Activated T-helper 17 cell treated with anti-CD3 and anti-CD28 coated beads, Interleukin-2, amount 50 U/mL, for 72 hours (primary cell): ENCODE data around the gene ASTN2. TPM values are rescaled to one million over a fixed set of nuclear protein-coding genes. Genes with fewer than 3 reads are reported as not detected.
"Not testable (repeated sequence)": the region's sequence is repeated elsewhere in the genome, so short reads cannot be mapped to it uniquely, and the experiment has no call there.

ENCODE experiments used
- ATAC-seq: fragments of 150-1000 bp; cut with Tn5 transposase; replicated peaks from 2 replicates; pipeline ENCODE4 v1.10.0; 2021; ENCODE audit warnings: mild to moderate bottlenecking, moderate library complexity
- H3K27ac Mint-ChIP-seq: one replicate; pipeline ENCODE4 v1.8.0; 2022; ENCODE audit warnings: mixed read lengths
- H3K27me3 Mint-ChIP-seq: one replicate; pipeline ENCODE4 v1.8.0; 2022; ENCODE audit warnings: mixed read lengths
- H3K36me3 Mint-ChIP-seq: one replicate; pipeline ENCODE4 v1.8.0; 2022; ENCODE audit warnings: low read depth, mild to moderate bottlenecking, mixed read lengths
- H3K4me1 Mint-ChIP-seq: one replicate; pipeline ENCODE4 v1.8.0; 2022; ENCODE audit warnings: mixed read lengths
- H3K4me3 Mint-ChIP-seq: one replicate; pipeline ENCODE4 v1.8.0; 2022; ENCODE audit warnings: mild to moderate bottlenecking, mixed read lengths
- H3K9me3 Mint-ChIP-seq: one replicate; pipeline ENCODE4 v1.8.0; 2022; ENCODE audit warnings: mixed read lengths
- total RNA-seq, 2 donors: library from RNA; stranded (reverse); gene quantifications; one replicate each; pipeline ENCODE4 v1.2.3, GENCODE V29; 2022

ASTN2 gene
- total RNA-seq, 2 donors from 2014 or later: 3.3 to 5.4 TPM

DNA sequence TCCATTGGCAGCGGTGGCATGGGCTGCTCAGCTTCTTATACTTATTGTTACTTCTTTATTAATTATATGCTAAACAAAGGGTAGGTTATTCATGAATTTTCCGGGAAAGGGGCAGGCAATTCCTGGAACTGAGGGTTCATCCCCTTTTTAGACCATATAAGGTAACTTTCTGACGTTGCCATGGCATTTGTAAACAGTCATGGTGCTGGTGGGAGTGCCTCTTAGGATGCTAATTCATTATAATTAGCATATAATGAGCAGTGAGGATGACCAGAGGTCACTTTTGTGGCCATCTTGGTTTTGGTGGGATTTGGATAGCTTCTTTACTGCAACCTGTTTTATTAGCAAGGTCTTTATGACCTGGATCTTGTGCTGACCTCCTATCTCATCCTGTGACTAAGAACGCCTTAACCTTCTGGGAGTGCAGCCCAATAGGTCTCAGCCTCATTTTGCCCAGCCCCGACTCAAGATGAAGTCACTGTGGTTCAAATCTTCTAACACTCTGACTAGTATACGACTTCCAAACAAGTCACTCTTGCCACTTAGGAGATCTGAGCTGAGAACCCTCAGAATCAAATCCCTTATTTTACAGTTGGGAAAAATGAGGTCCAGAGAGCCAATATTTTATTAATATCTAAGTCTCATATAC lies 490.3 kb downstream of the ASTN2 start:
- Mint-ChIP-seq H3K4me3 (no peak overlapping the region), H3K36me3 (no peaks in the 10 kb centered on the region), H3K27ac (no peak overlapping the region), H3K9me3 (no peaks in the 10 kb centered on the region), H3K27me3 (no peaks in the 10 kb centered on the region), H3K4me1 (no peaks in the 10 kb centered on the region)
- ATAC-seq: no peak

DNA sequence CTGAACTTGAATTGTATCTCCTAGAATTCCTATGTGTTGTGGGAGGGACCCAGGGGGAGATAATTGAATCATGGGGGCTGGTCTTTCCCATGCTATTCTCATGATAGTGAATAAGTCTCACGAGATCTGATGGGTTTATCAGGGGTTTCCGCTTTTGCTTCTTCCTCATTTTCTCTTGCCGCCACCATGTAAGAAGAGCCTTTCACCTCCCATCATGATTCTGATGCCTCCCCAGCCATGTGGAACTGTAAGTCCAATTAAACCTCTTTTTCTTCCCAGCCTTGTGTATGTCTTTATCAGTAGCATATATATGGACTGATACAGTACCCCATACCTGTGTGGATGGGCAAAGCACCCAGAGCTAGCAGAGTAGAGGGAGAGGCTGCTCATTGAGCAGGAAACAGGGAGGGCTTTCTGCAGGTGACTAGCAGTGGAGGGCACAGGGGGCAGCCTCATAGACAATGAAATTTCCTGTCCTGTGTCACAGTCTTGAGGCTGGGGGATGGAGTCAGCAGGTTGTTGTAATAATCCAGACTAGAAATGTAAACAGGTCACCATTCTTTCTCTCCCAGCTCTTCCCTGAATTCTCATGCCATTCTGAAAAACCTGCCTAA lies 496.9 kb downstream of the ASTN2 start:
- not testable (repeated sequence) for H3K9me3 Mint-ChIP-seq, H3K36me3 Mint-ChIP-seq, H3K4me3 Mint-ChIP-seq, ATAC-seq, H3K27me3 Mint-ChIP-seq, H3K27ac Mint-ChIP-seq, H3K4me1 Mint-ChIP-seq

DNA sequence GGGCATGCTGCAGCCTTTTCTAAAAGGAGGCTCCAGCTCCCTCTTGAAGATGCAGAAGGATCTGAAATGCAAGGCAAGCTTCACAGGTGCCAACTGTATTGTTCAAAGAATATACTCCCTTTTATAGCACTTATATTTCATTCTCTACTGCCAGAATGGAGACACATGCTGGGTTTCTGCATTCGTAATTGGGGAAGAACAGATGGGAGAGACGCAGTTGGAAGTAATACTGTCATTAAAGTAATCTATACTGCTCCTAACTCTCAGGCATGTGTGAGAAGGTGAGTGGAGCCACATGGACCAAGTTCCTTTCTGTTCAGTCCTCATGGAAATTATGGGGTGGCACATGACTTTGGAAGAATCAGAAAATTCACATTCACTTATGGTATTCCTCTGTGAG lies 501.3 kb downstream of the ASTN2 start:
- H3K27me3 Mint-ChIP-seq: peaks cover 5% of the 10 kb centered on the region
- no peak for ATAC-seq
- no peaks in the 10 kb centered on the region for H3K4me1 Mint-ChIP-seq
- H3K27ac Mint-ChIP-seq: no peak overlapping the region
- no peaks in the 10 kb centered on the region for H3K36me3 Mint-ChIP-seq
- peaks cover 2% of the 10 kb centered on the region for H3K9me3 Mint-ChIP-seq
- H3K4me3 Mint-ChIP-seq: no peak overlapping the region

DNA sequence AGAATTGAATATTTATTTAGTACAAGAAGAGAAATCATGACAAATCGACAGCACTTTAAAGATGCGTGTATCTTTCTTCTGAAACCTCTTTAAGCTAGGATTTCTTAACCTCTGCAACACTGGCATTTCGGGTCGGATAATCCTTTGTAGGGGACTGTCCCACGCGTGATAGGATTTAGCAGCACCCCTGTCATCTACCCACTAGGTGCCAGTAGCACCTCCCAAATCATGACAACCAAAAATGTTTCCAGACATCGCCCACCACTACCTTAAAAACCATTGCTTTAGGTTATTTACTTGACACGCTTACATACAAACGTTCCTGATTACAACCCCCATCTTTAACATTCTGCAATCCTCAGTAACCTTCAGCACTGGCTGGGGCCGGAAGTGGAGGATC lies 504.7 kb downstream of the ASTN2 start:
- no peaks in the 10 kb centered on the region for H3K27me3 Mint-ChIP-seq
- H3K27ac Mint-ChIP-seq: no peak overlapping the region
- no peak overlapping the region for H3K4me3 Mint-ChIP-seq
- H3K9me3 Mint-ChIP-seq: no peaks in the 10 kb centered on the region
- H3K36me3 Mint-ChIP-seq: no peaks in the 10 kb centered on the region
- no peak for ATAC-seq
- no peaks in the 10 kb centered on the region for H3K4me1 Mint-ChIP-seq

DNA sequence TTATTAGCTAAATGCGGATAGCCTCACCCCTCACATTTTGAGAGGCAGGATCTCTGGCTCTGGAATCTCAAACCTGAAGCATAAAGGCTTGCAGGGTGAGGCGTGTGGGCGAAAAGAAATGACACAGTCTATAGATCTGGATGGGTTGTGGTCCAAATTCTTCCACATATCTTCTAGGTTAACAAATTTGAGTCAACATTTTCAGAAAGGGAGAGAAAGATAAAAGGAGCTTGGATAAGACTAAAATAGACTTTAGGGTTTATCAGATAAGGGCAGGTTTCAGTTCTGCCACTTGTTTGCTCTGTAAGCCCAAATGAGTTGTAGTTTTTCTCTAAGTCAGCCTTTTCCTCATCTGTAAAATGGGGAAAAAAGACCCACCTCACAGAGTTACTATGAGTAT lies 506.9 kb downstream of the ASTN2 start:
- no peak for ATAC-seq
- Mint-ChIP-seq H3K27ac (no peak overlapping the region), H3K36me3 (no peaks in the 10 kb centered on the region), H3K4me3 (no peak overlapping the region), H3K4me1 (no peaks in the 10 kb centered on the region), H3K9me3 (peaks cover 4% of the 10 kb centered on the region), H3K27me3 (no peaks in the 10 kb centered on the region)

DNA sequence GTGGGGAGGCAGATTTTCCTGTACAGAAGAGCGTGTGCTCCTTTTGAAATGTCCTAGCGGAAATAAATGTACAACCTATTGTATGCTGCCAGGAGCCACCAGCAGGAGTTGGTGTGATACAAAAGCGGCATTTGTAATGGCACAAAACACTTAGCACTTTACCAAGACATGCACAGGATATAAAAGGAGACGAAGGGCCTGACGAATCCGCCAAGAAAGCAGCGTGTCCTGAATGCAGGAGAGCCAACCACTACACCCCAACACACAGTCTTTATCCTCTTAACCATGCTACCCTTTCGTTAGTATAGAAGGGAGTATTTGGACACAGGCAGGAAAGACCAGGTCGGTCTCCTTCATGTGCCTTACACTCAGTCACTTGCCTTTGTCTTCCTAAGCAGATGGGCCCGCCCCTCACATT lies 509.7 kb downstream of the ASTN2 start:
- Mint-ChIP-seq H3K27ac (no peak overlapping the region), H3K27me3 (no peaks in the 10 kb centered on the region)

DNA sequence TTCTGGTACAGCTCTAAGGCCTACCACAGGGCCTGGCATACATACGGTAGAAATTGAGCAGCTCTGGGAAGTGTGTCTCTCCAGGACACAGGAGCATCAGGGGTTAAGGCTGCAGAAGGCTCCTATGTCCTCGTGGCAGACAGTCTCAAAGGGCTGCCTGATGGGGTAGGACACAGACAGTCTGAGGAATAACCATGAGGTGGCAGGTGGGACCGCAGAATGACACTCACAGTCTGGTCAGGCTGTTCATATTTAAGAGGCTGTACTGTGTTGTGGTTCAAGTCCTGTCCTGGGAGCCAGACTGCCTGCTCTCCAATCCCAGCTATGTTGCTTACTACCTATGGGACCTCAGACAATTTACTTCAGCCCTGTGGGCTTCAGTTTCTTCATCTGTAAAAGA lies 510.7 kb downstream of the ASTN2 start:
- no peaks in the 10 kb centered on the region for H3K27me3 Mint-ChIP-seq
- H3K4me1 Mint-ChIP-seq: no peaks in the 10 kb centered on the region
- H3K4me3 Mint-ChIP-seq: no peak overlapping the region
- ATAC-seq: no peak
- H3K36me3 Mint-ChIP-seq: no peaks in the 10 kb centered on the region
- H3K9me3 Mint-ChIP-seq: peaks cover 12% of the 10 kb centered on the region
- no peak overlapping the region for H3K27ac Mint-ChIP-seq

More for the DNA sequence above, 509.7 kb downstream of the ASTN2 start:
- no peaks in the 10 kb centered on the region for H3K36me3 Mint-ChIP-seq
- ATAC-seq: no peak
- H3K4me3 Mint-ChIP-seq: no peak overlapping the region
- H3K9me3 Mint-ChIP-seq: peaks cover 7% of the 10 kb centered on the region
- H3K4me1 Mint-ChIP-seq: no peaks in the 10 kb centered on the region

DNA sequence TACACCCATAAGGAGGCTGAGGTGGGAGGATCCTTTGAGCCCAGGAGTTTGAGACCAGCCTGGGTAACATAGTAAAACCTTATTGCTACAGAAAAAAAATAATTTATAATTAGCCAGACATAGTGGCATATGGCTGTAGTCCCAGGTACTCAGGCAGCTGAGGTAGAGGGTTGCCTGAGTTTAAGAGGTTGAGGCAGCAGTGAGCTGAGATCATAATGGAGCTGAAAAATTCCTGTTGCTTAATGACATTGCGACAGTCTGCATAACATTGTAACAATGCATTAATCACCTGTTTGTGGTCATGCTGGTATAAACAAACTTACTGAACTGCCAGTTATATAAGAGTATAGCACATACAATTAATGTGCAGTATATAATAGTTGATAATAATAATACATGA lies 513.6 kb downstream of the ASTN2 start:
- peaks cover 12% of the 10 kb centered on the region for H3K9me3 Mint-ChIP-seq
- ATAC-seq: no peak
- no peaks in the 10 kb centered on the region for H3K27me3 Mint-ChIP-seq
- H3K27ac Mint-ChIP-seq: no peak overlapping the region
- H3K4me3 Mint-ChIP-seq: no peak overlapping the region
- no peaks in the 10 kb centered on the region for H3K4me1 Mint-ChIP-seq
- no peaks in the 10 kb centered on the region for H3K36me3 Mint-ChIP-seq

DNA sequence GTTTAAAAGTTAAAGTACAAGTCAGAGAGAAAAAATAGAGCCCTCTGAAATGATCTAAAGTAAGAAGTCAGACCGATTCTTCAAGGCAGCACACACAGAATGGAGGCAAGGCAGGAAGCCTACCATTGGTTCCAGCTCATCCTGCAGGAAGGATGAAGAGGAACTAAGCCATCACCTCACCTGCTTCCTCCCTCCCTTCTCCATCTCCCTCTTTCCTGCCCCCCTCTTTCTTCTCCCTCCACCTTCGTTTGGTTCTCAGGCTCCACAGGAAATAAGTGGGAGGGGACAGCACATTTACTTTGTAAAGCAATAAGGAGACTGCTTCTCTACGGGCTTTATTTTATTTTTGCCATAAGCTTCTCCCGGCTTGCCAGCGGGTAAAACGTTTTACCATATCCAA lies 514.3 kb downstream of the ASTN2 start:
- ATAC-seq: no peak
- no peaks in the 10 kb centered on the region for H3K27me3 Mint-ChIP-seq
- peaks cover 12% of the 10 kb centered on the region for H3K9me3 Mint-ChIP-seq
- no peak overlapping the region for H3K27ac Mint-ChIP-seq
- H3K36me3 Mint-ChIP-seq: no peaks in the 10 kb centered on the region
- no peak overlapping the region for H3K4me3 Mint-ChIP-seq
- no peaks in the 10 kb centered on the region for H3K4me1 Mint-ChIP-seq

DNA sequence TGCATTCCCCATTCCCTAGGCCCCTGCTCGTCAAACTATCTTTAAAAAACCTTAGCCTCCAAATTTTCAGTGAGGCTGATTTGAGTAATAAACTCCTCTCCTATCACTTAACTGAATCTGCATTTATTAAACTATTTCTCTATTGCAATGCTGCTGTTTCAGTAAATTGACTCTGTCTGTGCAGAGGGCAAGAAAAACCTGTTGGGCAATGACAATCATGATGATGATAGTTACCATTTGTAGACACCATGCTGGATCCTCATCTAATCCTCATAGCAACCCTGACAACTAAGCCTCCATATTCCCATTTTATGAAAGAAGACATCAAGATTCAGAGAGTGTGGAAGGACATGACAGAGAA lies 514.9 kb downstream of the ASTN2 start:
- Mint-ChIP-seq H3K27ac (no peak overlapping the region), H3K4me1 (no peaks in the 10 kb centered on the region), H3K36me3 (no peaks in the 10 kb centered on the region), H3K9me3 (peaks cover 12% of the 10 kb centered on the region), H3K4me3 (no peak overlapping the region), H3K27me3 (no peaks in the 10 kb centered on the region)
- ATAC-seq: no peak

DNA sequence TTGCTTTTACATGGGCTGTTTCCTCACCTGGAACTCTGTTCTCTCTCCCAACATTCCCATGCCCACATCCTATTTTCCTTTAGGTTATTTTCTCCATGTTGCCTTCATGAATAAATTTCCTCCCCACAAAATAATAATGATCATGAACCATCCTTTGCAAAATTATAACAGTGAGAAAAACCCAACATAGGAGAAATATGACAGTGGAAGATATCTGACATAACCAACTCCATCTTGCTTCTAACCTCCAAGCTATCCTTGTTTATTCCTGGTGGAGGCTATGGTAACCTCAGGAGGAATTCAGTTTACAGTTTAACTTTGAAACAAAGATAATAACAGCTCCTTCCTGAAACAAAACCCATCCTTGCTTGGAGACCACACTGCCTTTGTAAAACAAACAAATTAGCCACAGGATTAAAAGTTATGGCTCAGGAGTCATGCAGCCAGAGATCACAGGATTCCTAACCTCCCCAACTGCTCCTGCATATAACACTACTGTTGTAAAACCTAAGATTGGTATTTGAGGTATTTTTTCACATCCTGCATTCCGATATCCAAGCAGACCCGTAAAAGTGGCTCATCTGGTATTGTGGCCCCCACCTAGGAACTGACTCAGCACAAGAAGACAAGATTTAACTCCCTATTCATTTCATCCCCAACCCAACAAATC lies 515.4 kb downstream of the ASTN2 start:
- H3K36me3 Mint-ChIP-seq: no peaks in the 10 kb centered on the region
- ATAC-seq: no peak
- no peaks in the 10 kb centered on the region for H3K4me1 Mint-ChIP-seq
- H3K4me3 Mint-ChIP-seq: no peak overlapping the region
- no peak overlapping the region for H3K27ac Mint-ChIP-seq
- H3K9me3 Mint-ChIP-seq: peaks cover 12% of the 10 kb centered on the region
- H3K27me3 Mint-ChIP-seq: no peaks in the 10 kb centered on the region

DNA sequence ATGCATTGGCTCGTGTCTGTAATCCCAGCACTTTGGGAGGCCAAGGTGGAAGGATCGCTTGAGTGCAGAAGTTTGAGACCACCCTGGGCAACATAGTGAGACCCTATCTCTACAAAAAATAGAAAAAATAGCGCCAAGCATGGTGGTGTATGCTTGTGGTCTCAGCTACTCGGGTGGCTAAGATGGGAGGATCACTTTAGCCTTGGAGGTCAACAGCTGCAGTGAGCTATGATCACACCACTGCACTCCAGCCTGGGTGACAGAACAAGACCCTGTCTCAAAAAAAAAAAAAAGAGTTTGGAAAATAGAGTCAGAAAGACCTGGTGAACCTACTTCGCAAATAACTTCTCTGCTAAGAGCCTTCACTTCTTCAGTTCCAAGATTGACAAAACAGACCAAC lies 516.7 kb downstream of the ASTN2 start:
- ATAC-seq, H3K4me3 Mint-ChIP-seq, H3K36me3 Mint-ChIP-seq, H3K9me3 Mint-ChIP-seq, H3K27me3 Mint-ChIP-seq, H3K4me1 Mint-ChIP-seq, H3K27ac Mint-ChIP-seq: not testable (repeated sequence)

DNA sequence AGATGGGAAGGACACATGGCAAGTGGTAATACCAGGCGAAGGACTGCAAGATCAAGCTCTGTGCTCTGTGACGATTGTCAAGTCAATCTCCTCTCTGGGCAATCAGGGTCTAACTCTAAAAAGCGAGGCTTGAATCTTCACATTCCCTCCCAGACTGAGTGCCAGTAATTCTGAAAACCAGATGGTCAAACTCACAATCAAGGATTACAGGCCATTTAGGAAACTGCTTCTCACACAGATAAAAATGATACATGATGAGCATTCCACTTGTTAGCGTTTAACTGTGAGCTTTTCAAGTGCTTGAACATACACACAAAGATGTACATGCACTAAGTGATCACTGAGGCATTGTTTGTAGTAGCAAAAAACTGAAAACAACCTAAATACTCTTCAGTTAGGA lies 517.7 kb downstream of the ASTN2 start:
- H3K9me3 Mint-ChIP-seq: peaks cover 6% of the 10 kb centered on the region
- ATAC-seq: no peak
- no peak overlapping the region for H3K4me3 Mint-ChIP-seq

DNA sequence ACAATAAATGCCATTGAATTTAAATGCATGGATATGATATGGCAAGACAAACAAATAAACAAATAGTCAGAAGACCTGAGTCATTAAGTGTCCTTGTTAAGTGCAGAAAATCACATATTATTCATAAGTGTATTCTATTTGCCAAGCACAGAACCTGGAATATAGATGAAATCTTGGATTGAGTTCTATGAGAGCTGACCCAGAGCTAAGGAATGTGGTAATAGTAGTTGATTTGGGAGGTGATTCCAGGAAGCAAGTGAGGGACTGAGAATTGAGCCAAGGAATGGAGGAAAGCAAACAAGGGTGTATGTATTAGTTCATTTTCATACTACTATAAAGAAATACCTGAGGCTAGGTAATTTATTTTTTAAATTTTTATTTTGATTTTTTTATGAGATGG lies 518.9 kb downstream of the ASTN2 start:
- Mint-ChIP-seq H3K27me3 (peaks cover 7% of the 10 kb centered on the region), H3K36me3 (no peaks in the 10 kb centered on the region), H3K4me1 (no peaks in the 10 kb centered on the region), H3K9me3 (peaks cover 6% of the 10 kb centered on the region), H3K4me3 (no peak overlapping the region), H3K27ac (no peak overlapping the region)
- no peak for ATAC-seq

More for the DNA sequence above, 517.7 kb downstream of the ASTN2 start:
- Mint-ChIP-seq H3K27ac (no peak overlapping the region), H3K36me3 (no peaks in the 10 kb centered on the region), H3K4me1 (no peaks in the 10 kb centered on the region), H3K27me3 (peaks cover 7% of the 10 kb centered on the region)

DNA sequence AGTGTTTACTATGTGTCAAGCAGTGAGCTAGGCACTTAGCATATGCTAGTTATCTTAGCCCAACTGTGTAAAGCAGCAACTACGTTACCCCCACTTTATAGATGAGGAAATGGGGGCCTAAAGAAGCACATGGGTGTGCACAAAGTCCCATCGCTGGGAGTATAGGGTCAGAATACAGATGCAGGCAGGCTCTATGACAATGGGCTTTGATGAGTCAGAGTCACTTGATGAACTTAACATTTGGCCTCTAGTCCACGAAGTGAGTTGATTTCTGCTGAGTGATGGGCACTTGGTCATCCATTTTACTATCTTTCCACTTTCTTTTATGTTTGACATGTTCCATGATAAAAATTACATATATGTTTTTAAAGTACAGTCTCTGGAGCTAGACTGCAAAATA lies 523.4 kb downstream of the ASTN2 start:
- Mint-ChIP-seq H3K4me1 (no peaks in the 10 kb centered on the region), H3K27me3 (peaks cover 10% of the 10 kb centered on the region), H3K27ac (no peak overlapping the region), H3K36me3 (no peaks in the 10 kb centered on the region), H3K9me3 (peaks cover 4% of the 10 kb centered on the region), H3K4me3 (no peak overlapping the region)
- no peak for ATAC-seq
